Central memory CD4-positive, alpha-beta T cell (primary cell): ENCODE measurements around the gene FOXF1.

Experiments
- DNase-seq: peaks from one replicate; pipeline ENCODE4 v3.0.0; 2022

Gene FOXF1

GRCh38 chr16:86517652-86518258, 7.4 kb downstream of the FOXF1 start:
- no peak for DNase-seq

GRCh38 chr16:86519007-86519648, 8.8 kb downstream of the FOXF1 start:
- no peak for DNase-seq

- DNase-seq = peak; percentile 14
These were observed 9.5 kb downstream of the FOXF1 start for GRCh38 chr16:86519649-86520316.

- no peak for DNase-seq
These were observed 10.2 kb downstream of the FOXF1 start for GRCh38 chr16:86520317-86521210.

GRCh38 chr16:86521236-86522197, 11.2 kb downstream of the FOXF1 start:
- DNase-seq = no peak

GRCh38 chr16:86522634-86523033, 12.3 kb downstream of the FOXF1 start:
- DNase-seq = no peak

- DNase-seq = no peak
These were observed 12.9 kb downstream of the FOXF1 start for GRCh38 chr16:86523166-86523740.

GRCh38 chr16:86524029-86524428, 13.7 kb downstream of the FOXF1 start:
- DNase-seq = no peak

GRCh38 chr16:86525696-86526095, 15.4 kb downstream of the FOXF1 start:
- no peak for DNase-seq

- no peak for DNase-seq
These were observed 17.0 kb downstream of the FOXF1 start for GRCh38 chr16:86527366-86527765.

GRCh38 chr16:86528061-86528929, 18.0 kb downstream of the FOXF1 start:
- DNase-seq = no peak

GRCh38 chr16:86529160-86529559, 18.8 kb downstream of the FOXF1 start:
- DNase-seq = no peak

GRCh38 chr16:86530251-86531190, 20.2 kb downstream of the FOXF1 start:
- DNase-seq = no peak

- no peak for DNase-seq
These were observed 20.8 kb downstream of the FOXF1 start for GRCh38 chr16:86531191-86531545.

GRCh38 chr16:86531641-86532525, 21.6 kb downstream of the FOXF1 start:
- DNase-seq = no peak

GRCh38 chr16:86532526-86532815, 22.1 kb downstream of the FOXF1 start:
- no peak for DNase-seq

- no peak for DNase-seq
These were observed 22.7 kb downstream of the FOXF1 start for GRCh38 chr16:86533076-86533475.

- DNase-seq = no peak
These were observed 23.5 kb downstream of the FOXF1 start for GRCh38 chr16:86533767-86534351.
